ENCODE data around the gene MRPS18A.

MRPS18A gene

GRCh38 chr6:43695967-43696291 is 8.3 kb upstream of the MRPS18A start:
- no peak for DNase-seq

- no peak for DNase-seq
Measured at GRCh38 chr6:43695215-43695966, 7.8 kb upstream of the MRPS18A start.

DNA sequence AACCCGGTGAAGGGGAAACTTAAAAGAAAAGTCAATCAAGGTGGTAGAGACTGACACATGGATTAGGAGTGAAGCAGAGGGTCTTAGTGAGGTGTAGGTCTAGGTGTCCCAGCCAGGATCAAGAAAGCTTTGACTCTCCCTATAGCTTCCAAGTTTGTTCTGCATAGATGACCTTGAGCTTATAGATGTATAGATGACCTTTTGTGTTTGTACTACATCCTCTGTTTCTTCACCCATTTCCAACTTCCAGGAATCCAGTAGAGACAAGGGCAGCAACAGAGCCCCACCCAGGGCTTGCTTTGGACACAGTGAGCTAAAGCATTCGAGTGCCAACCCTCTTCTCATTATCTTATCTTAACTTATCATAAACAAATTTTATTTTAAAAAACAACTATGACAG is 1.8 kb upstream of the MRPS18A start:
- no peak for DNase-seq

- no peak for DNase-seq
Measured at GRCh38 chr6:43687079-43687436, 533 bp downstream of the MRPS18A start.

- DNase-seq: no peak
Measured at GRCh38 chr6:43683708-43684455, 3.7 kb downstream of the MRPS18A start.

DNA sequence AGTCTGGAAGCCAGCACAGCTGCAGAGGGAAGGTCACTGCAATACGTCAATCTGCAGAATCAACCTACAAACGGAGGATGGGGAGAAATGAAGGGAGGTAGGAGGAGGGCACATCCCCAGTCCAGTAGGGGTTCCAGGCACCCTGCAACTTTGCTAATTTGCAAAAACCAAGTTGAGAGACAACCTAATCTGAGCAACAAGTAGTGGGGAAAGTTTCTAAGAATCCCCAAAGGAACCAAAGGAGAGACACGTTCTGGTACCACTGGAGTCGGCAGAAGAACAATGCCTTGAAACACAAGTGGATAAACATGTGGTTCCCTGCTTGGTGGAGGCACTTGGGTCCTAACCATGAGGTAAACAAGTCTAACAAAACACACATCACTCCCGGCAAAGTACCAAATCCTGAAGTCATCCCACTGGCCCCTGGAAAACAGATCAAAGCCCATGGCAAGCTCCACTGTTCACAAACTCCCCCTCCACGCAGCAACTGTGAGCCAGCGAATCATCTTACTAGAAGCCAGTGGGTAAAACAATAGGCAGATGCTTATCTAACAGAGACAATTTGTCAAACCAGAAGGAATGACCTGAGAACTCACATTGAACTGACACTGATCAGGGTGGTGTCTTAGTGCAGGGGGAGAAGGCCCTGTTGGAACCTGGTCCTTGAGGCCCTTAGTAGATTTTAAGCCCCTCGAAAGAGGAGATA is 4.7 kb downstream of the MRPS18A start:
- no peak for DNase-seq

GRCh38 chr6:43681303-43681702 is 6.3 kb downstream of the MRPS18A start:
- no peak for DNase-seq

- DNase-seq: no peak
Measured at GRCh38 chr6:43680308-43681200, 7.0 kb downstream of the MRPS18A start.

GRCh38 chr6:43679057-43679456 is 8.5 kb downstream of the MRPS18A start:
- no peak for DNase-seq

GRCh38 chr6:43678341-43678740 is 9.2 kb downstream of the MRPS18A start:
- no peak for DNase-seq

DNA sequence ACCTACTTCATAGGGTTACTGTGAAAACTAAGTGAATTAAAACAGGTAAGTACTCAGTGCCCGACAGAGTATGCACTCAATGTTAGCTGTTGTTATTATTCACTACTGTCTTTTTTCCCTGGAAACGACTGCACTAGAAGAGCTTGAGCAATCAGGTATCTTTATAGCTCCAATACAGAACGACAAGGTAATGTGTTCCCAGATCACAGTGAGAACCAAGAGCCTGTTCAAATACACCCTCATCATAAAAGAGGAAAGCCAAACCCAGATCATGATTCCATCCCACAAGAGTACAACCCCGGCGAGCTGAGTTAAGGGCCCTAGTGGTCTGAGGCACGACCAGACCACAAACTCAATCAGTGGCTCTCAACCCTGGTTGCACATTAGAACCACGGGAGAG is 9.8 kb downstream of the MRPS18A start:
- DNase-seq: no peak

GRCh38 chr6:43676962-43677606 is 10.5 kb downstream of the MRPS18A start:
- no peak for DNase-seq

GRCh38 chr6:43674921-43675320 is 12.7 kb downstream of the MRPS18A start:
- no peak for DNase-seq

DNA sequence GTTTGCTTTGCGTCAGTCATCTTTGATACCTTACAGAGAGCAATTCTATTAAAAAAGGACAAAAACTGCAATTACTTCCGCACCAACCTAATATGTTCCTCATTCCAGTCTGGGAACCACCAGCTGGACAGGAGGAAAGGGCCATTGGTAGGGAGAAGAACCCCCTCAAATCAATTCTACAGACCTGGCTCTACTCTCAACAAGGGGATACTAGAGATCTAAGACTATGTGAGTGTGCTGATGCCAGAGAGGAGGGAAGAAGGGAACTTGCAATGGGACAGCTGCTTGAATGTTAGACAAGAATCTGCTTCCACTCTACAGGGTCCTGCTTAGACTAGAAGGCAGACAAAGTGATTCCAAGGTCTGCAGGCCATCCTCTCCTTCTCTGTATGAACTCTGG is 13.3 kb downstream of the MRPS18A start:
- DNase-seq: no peak

DNA sequence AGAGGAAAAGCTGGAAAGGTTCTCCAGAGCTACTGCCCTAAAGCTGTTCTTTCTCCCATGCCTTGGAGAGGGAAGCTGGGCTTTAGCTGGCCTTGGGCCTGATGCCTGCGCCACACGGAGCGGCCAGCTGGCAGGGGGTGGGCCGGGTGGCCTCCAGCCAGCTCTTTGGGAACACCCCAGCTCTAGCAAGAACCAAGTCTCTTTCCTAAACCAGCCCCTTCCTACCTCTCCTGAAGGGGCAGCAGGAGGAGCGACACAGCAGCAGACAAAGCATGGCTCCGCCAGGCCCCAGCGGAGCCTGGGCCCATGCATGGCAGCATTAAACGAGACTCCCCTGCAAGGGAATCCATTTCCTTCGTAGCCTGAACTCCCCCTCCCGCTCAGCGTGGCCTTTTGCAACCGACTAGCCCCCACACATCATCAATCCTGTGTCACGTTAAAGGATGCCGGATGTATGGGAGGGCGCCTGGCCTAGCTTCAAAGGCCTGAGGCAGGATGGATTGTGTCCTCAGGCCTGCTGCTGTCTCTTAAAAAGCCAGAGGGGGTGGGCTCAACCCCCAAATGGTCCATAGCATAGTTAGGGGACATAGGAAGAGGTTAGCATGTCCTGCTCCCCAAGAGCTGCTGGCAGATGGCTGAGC is 14.0 kb downstream of the MRPS18A start:
- DNase-seq: no peak

- no peak for DNase-seq
Measured at GRCh38 chr6:43671801-43672690, 15.5 kb downstream of the MRPS18A start.

DNA sequence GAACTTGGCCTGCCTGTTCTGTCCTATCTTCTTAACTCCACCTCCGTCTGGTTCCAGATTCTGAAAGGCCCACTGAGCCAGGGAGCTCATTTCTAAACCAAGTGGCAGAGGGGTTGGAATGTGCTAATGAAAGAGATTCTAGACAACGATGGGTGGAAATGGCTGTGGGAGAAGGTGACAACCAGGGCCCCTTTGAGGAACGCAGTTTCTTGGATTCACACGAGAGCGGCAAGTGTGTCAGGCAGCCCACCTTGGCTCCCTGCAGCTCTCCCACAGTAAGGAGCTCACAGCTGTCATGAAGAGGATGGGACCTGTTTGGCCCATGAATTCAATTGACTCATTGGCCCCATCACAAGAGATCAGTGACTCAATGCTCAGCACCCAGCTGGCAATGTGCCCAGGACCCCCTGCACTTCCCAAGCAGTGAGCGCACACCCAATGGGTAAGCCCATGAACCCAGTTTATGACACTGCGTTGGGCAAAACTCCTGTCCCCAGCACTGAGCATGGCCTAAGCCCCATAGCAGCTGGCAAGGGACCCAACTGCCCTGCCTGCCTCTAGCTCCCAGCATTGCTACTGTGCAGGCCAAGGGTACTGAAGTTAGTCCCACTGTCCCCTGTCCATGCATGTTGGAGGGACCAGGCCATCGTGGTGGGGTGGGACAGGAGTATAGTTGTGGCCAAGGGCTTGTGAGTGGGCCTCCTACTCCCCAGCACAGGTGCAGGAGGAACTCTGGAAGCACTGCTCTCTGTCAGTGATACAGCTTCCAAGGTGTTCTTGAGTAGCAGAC is 16.4 kb downstream of the MRPS18A start:
- no peak for DNase-seq

- DNase-seq: no peak
Measured at GRCh38 chr6:43670623-43670986, 17.0 kb downstream of the MRPS18A start.

DNA sequence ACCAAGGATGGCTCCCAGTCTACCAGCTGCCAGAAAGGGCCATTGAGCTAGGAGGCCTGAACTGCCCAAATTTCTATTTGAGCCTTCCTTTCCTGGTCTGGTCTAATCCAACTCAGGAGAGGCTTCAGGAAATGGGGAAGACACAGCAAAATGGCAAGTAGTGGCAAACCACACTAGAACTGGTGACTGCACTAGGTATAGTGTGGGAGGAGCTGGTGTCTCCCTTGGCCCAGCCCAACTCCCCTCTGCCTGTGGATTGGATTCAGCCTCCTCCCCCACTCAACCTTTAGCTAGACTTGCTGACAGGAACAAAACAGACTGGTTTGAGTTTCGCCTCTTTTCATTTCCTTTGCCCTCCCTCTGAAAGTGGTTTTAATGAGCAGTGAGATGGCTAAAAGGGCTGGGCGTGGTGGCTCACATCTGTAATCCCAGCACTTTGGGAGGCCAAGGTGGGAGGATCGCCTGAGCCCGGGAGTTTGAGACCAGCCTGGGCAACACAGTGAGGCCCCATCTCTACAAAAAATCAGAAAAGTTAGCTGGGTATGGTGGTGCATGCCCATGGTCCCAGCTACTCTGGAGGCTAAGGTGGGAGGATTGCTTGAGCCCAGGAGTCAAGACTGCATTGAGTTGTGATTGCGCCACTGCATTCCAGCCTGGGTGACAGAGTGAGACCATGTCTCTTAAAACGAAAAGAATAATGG is 17.5 kb downstream of the MRPS18A start:
- no peak for DNase-seq

Measured in NCI-H1417 treated with DMSO at 0.1 percent for 48 hours (cell line).